ENCODE data around the gene SF3B3.
"Not testable (repeated sequence)": the region's sequence is repeated elsewhere in the genome, so short reads cannot be mapped to it uniquely, and the experiment has no call there.

Gene SF3B3

DNA sequence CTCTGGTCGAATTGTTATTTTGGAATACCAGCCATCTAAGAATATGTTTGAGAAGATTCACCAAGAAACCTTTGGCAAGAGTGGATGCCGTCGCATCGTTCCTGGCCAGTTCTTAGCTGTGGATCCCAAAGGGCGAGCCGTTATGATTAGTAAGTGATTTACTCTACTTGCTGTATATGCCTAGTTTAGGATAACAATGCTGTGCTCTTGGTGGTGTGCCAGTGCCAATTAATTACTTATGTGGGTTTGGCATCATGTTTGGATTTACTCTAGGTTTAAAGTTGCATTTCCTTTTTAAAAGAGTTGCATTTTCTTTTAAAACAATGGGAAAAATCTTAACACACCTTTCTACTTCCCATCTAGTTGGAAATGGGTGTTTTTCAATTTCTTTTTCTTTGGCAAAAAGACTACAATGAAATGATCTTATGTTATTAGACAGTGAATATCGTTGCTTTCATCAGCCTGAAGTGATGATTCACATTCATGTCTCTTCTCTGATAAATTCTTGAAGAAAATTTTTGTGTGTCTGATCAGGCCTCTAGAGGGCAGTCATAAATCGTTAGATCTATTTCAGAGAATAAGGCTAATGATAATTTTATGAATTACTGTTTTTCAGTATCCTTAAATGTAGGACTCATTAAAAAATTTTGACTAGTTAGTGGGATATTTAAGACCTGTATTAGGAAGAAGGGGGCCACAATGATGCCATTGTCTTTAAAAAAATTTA, 5.6 kb downstream of the SF3B3 start:
- Mint-ChIP-seq H3K27me3 (ENCODE audit: low read depth, poor library complexity) (peaks cover 3% of the 10 kb centered on the region), H3K27ac (no peak overlapping the region), H3K9me3 (no peaks in the 10 kb centered on the region), H3K4me3 (no peak overlapping the region), H3K36me3 (ENCODE audit: low read depth) (peaks cover 79% of the 10 kb centered on the region), H3K4me1 (peaks cover 38% of the 10 kb centered on the region)
- no peak for DNase-seq
- TF ChIP-seq, protein P1, sequence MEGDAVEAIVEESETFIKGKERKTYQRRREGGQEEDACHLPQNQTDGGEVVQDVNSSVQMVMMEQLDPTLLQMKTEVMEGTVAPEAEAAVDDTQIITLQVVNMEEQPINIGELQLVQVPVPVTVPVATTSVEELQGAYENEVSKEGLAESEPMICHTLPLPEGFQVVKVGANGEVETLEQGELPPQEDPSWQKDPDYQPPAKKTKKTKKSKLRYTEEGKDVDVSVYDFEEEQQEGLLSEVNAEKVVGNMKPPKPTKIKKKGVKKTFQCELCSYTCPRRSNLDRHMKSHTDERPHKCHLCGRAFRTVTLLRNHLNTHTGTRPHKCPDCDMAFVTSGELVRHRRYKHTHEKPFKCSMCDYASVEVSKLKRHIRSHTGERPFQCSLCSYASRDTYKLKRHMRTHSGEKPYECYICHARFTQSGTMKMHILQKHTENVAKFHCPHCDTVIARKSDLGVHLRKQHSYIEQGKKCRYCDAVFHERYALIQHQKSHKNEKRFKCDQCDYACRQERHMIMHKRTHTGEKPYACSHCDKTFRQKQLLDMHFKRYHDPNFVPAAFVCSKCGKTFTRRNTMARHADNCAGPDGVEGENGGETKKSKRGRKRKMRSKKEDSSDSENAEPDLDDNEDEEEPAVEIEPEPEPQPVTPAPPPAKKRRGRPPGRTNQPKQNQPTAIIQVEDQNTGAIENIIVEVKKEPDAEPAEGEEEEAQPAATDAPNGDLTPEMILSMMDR (IDR thresholded peaks at IDR 0.05), result peak; percentile 35

DNA sequence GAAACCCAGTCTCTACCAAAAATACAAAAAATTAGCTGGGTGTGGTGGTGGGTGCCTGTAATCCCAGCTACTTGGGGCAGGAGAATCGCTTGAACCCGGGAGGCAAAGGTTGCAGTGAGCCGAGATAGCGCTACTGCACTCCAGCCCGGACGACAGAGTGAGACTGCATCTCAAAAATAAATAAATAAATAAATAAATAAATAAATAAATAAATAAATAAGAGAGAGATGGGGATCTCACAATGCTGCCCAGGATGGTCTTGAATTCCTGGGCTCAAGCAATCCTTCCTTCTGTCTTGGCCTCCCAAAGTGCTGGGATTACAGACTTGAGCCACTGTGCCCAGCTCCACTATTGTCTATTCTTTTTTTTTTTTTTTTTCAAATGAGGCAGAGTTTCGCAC, 6.3 kb downstream of the SF3B3 start:
- H3K27ac Mint-ChIP-seq; DNase-seq; H3K4me3 Mint-ChIP-seq; H3K9me3 Mint-ChIP-seq; H3K27me3 Mint-ChIP-seq (ENCODE audit: low read depth, poor library complexity): not testable (repeated sequence)
- H3K4me1 Mint-ChIP-seq, result peaks cover 35% of the 10 kb centered on the region
- peaks cover 86% of the 10 kb centered on the region for H3K36me3 Mint-ChIP-seq (ENCODE audit: low read depth)

DNA sequence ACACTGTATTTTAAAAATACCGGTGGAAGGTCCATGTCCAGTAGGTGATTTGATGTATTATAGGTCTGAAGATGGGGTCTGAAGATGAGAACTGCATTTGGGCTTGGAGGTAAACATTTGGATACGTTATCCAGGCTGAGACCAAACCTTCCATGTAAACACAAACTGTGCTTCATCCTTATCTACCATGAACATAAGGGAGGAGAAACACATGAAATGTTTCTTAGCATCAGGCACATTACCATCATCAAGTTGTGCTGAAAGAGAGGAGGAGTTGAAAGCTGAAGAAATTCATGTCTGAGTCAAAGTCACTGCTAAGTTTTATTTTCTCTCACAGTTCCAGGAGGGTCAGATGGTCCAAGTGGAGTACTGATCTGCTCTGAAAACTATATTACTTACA, 11.4 kb downstream of the SF3B3 start:
- TF ChIP-seq, protein P1 (IDR thresholded peaks at IDR 0.05), result no peak
- H3K27me3 Mint-ChIP-seq (ENCODE audit: low read depth, poor library complexity), result no peaks in the 10 kb centered on the region
- H3K9me3 Mint-ChIP-seq, result no peaks in the 10 kb centered on the region
- no peak for DNase-seq
- no peak overlapping the region for H3K4me3 Mint-ChIP-seq
- H3K4me1 Mint-ChIP-seq, result no peaks in the 10 kb centered on the region
- H3K27ac Mint-ChIP-seq, result peak overlapping the region; percentile 22
- H3K36me3 Mint-ChIP-seq (ENCODE audit: low read depth), result peaks cover 82% of the 10 kb centered on the region

DNA sequence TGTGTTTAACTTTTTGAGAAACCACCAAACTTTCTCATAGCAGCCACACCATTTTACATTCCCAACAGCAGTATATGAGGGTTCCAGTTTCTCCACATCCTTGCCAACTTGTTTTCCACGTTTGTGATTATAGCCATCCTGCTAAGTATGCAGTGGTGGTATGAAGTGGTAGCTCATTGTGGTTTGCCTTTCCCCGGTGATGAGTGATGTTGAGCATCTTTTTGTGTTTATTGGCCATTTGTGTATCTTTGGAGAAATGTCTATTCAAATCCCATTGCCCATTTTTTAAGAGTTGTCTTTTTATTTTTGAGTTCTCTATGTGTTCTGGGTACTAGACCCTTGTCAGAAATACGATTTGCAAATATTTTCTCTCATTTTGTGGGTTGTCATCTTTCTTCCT, 17.4 kb downstream of the SF3B3 start:
- TF ChIP-seq, protein P1 (IDR thresholded peaks at IDR 0.05), result no peak
- H3K27ac Mint-ChIP-seq, result no peak overlapping the region
- H3K4me1 Mint-ChIP-seq, result no peaks in the 10 kb centered on the region
- H3K4me3 Mint-ChIP-seq, result no peak overlapping the region
- DNase-seq, result no peak
- no peaks in the 10 kb centered on the region for H3K27me3 Mint-ChIP-seq (ENCODE audit: low read depth, poor library complexity)
- no peaks in the 10 kb centered on the region for H3K9me3 Mint-ChIP-seq
- H3K36me3 Mint-ChIP-seq (ENCODE audit: low read depth), result peaks cover 72% of the 10 kb centered on the region

DNA sequence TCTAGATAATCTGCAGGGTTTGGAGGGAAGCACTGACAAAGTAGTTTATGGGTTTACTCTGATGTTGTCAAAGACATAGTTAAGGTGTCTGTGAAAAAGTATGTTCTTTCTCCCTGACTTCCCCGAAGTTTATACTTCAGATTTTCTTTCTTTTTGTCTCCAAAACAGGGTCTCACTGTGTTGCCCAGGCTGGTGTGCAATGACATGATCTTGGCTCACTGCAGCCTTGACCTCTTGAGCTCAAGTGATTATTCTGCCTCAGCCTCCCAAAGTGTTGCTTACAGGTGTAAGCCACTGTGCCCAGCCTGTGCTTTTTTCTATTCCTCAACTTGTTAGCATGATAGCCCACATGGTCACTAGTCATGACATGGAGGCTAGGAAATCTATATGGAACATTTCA, 20.9 kb downstream of the SF3B3 start:
- no peak for DNase-seq
- H3K4me3 Mint-ChIP-seq, result no peak overlapping the region
- H3K27me3 Mint-ChIP-seq (ENCODE audit: low read depth, poor library complexity), result no peaks in the 10 kb centered on the region
- peaks cover 68% of the 10 kb centered on the region for H3K36me3 Mint-ChIP-seq (ENCODE audit: low read depth)
- H3K27ac Mint-ChIP-seq, result no peak overlapping the region
- TF ChIP-seq, protein P1 (IDR thresholded peaks at IDR 0.05), result no peak
- H3K9me3 Mint-ChIP-seq, result no peaks in the 10 kb centered on the region
- H3K4me1 Mint-ChIP-seq, result no peaks in the 10 kb centered on the region

DNA sequence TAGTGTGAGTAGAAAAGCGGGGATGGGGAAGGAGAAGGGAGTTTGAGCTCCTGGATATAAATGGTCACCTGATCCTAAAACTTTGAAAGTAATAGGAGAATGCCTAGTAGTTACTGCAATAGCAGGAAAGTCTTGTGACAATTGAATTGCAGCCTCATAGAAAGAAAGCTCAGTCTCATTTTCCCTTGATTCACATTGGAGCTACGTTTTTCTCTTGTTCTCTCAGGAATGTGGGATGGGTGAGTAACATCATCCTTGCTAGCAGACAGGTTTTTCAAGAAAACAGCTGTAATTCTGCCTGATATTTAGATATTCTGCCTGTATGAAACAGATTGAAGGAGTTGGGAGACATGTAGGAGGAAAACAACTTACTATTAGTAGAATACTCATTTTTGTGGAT, 25.3 kb downstream of the SF3B3 start:
- TF ChIP-seq, protein P1 (IDR thresholded peaks at IDR 0.05), result no peak
- no peaks in the 10 kb centered on the region for H3K4me1 Mint-ChIP-seq
- H3K36me3 Mint-ChIP-seq (ENCODE audit: low read depth), result peaks cover 62% of the 10 kb centered on the region
- H3K4me3 Mint-ChIP-seq, result no peak overlapping the region
- H3K27ac Mint-ChIP-seq, result peak overlapping the region; percentile 57
- H3K9me3 Mint-ChIP-seq, result no peaks in the 10 kb centered on the region
- no peak for DNase-seq
- H3K27me3 Mint-ChIP-seq (ENCODE audit: low read depth, poor library complexity), result no peaks in the 10 kb centered on the region
